GM21717 (cell line): ENCODE measurements around the gene CBX3.
A peak's percentile ranks its signal among the peaks of the same experiment; 100 is the strongest.
"Not testable (repeated sequence)": the region's sequence is repeated elsewhere in the genome, so short reads cannot be mapped to it uniquely, and the experiment has no call there.

Experiments used
- ATAC-seq: cut with Tn5 transposase; IDR thresholded peaks from one replicate; pipeline ENCODE4 v1.9.1; 2021; ENCODE audit warnings: mild to moderate bottlenecking, moderate library complexity; ENCODE audit not compliant: unreplicated experiment

CBX3 gene

GRCh38 chr7:26200444-26201246 is 900 bp upstream of the CBX3 start, which contains the start of gene HNRNPA2B1:
Gene HNRNPA2B1, minus strand, starts transcription at chr7:26200746. Its CDS starts 169 bp downstream, at chr7:26200577.
- ATAC-seq: peak; percentile 63

- peak; percentile 5 for ATAC-seq
Measured at GRCh38 chr7:26202019-26202990, 760 bp downstream of the CBX3 start.

GRCh38 chr7:26203016-26203415 is 1.5 kb downstream of the CBX3 start:
- no peak for ATAC-seq

GRCh38 chr7:26208040-26208439 is 6.5 kb downstream of the CBX3 start:
- ATAC-seq: no peak

GRCh38 chr7:26212921-26213718 is 11.6 kb downstream of the CBX3 start:
- no peak for ATAC-seq

GRCh38 chr7:26213807-26214515 is 12.4 kb downstream of the CBX3 start:
- ATAC-seq: no peak

GRCh38 chr7:26216049-26216448 is 14.5 kb downstream of the CBX3 start:
- no peak for ATAC-seq

GRCh38 chr7:26224359-26224758 is 22.8 kb downstream of the CBX3 start:
- ATAC-seq: no peak

GRCh38 chr7:26227987-26228386 is 26.4 kb downstream of the CBX3 start:
- ATAC-seq: no peak

- ATAC-seq: no peak
Measured at GRCh38 chr7:26233902-26234511, 32.5 kb downstream of the CBX3 start.

DNA sequence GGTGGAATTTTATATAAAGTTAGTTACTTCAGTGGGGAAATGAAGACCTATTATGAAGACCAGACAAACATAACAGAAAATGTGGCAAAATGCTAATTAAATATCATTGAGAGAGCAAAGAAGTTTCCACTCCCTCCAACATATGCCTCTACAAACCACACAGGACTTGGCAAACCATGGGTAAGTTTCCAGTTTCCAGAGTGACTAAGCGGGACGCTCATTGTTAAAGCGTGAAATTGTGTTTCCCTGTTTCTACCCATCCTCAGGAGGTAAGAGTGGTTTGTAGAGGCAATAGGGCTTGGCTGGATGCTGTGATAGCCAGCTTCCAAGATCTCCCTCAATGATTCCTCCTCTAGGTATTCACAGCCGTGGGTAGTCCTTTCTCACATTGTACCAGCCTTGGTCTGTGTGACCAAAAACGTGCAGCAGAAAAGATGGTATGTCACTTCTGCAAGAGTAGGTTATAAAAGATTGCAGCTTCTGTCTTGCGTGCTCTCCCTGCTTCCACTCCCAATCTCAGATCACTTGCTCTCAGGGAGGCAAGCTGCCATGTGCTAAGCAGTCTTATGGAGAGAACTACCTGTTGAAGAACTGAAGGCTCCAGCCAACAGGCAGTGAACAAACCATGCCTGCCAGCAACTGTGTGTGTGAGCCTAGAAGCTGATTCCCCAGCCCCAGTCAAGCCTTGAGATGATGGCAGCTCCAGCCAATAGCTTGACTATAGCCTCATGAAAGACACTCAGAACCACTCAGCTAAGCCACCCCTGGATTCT is 35.7 kb downstream of the CBX3 start:
- no peak for ATAC-seq

- no peak for ATAC-seq
Measured at GRCh38 chr7:26238032-26238431, 36.5 kb downstream of the CBX3 start.

DNA sequence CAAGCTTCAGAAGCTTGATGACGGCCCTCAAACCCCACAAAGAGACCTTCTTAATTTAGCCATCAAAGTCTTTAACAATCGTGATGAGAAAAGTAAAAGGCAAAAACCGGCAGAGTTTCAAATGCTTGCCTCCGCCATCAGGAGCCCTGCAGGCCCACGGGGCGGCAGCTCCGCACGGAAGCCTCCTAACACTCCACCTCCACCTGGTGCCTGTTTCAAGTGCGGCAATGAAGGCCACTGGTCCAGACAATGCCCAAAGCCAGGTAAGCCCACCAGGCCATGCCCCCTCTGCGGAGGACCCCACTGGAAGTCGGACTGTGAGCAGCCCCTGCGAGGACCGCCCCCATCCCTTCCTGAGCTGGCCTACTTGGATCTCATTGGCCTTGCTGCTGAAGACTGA is 43.6 kb downstream of the CBX3 start:
- no peak for ATAC-seq

- no peak for ATAC-seq
Measured at GRCh38 chr7:26250239-26250638, 48.7 kb downstream of the CBX3 start.

DNA sequence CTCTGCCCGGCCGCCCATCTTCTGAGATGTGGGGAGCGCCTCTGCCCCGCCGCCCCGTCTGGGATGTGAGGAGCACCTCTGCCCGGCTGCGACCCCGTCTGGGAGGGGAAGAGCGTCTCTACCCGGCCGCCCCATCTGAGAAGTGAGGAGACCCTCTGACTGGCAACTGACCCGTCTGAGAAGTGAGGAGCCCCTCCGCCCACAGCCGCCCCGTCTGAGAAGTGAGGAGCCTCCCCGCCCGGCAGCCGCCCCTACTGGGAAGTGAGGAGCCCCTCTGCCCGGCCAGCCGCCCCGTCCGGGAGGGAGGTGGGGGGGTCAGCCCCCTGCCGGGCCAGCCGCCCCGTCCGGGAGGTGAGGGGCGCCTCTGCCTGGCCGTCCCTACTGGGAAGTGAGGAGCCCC is 60.3 kb downstream of the CBX3 start:
- ATAC-seq: not testable (repeated sequence)
